GM19452 (cell line): ENCODE data around the gene FAM131A.

Experiments used
- ATAC-seq: cut with Tn5 transposase; IDR thresholded peaks from one replicate; pipeline ENCODE4 v1.9.1; 2021; ENCODE audit not compliant: unreplicated experiment

FAM131A gene

GRCh38 chr3:184355261-184356040 is 18.1 kb downstream of the FAM131A start:
- ATAC-seq = no peak

DNA sequence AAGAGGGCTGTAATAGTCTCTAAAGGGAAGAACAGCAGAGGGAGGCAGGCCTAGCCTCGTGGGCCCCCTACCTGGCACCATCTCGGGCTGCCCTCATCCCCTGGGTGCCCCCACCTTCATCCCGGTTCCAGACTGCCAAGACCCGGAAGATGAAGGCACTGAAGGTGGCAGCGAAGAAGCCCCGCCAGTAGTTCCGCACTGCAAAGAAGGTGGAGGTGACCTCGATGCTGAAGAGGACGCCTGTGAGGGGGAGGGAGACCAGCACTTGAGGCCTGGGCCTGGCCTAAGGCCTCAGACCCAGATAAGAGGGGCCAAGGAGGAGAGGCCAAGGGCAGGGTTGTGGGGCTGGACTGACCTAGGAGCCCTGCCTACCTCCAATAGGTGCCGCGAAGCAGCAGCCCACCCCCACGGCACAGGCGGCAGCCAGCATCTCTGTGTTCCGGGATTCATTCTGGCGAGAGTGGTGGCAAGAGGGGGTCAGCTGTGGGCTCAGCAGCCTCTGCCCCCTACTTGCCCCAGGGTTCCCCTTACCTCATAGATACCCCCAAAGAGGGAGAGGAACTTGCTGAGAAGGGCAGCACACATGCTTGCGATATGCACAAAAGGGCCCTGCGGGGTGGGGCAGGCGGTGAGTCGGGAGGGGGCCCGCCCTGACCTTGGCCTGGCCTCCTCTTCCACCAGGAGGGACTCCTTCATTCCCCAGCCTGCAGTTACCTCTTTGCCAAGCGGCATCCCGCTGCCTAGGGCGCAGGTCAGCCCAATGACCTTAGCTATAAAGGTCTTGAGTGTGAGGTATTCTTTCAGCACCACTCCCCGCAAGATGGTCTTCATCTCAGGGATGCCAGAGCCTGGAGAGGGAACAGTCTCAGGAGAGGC is 20.1 kb downstream of the FAM131A start:
- no peak for ATAC-seq

- no peak for ATAC-seq
Observed at GRCh38 chr3:184358124-184358767, 20.8 kb downstream of the FAM131A start.

DNA sequence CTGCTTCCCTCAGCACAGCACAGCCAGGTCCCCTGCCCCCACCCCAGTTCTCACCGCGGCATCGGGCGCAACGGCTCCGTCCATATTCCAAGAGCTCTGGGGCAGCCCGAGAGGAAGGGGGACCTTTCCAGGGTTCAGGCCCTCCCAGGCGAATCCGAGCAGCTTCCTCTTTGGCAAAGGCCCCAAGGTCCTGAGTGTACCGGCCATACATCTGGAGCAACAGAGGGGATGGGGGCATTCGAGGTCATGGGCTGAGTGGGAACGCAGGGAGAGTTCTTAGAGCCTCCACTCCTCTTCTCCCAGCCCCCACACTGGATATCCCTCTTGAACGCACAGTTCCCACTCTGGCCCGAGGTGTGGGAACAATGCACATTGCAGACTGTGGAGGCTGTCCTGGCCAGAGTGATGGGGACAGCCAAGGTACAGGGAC is 21.5 kb downstream of the FAM131A start:
- ATAC-seq = no peak

DNA sequence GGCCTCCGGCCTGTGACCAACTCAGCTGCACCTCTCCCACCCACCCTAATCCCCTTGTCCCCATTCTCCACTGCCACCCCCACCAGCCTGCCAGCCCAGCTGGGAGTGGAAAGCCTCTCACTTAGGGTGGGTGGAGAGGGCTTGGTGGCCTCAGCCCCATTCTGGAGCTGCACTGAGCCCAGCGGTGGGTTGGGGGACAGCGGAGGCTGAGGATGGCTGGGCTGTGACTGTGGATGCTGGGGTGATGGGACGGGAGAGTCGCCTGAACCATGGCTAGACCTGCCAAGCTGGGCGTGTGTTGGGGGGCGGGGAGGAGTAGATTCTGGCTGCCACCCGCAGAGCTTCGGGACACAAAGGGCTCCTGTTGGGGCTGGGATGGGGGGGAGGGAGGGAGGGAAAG is 22.2 kb downstream of the FAM131A start:
- no peak for ATAC-seq

- ATAC-seq = no peak
Observed at GRCh38 chr3:184360070-184360928, 22.9 kb downstream of the FAM131A start.

DNA sequence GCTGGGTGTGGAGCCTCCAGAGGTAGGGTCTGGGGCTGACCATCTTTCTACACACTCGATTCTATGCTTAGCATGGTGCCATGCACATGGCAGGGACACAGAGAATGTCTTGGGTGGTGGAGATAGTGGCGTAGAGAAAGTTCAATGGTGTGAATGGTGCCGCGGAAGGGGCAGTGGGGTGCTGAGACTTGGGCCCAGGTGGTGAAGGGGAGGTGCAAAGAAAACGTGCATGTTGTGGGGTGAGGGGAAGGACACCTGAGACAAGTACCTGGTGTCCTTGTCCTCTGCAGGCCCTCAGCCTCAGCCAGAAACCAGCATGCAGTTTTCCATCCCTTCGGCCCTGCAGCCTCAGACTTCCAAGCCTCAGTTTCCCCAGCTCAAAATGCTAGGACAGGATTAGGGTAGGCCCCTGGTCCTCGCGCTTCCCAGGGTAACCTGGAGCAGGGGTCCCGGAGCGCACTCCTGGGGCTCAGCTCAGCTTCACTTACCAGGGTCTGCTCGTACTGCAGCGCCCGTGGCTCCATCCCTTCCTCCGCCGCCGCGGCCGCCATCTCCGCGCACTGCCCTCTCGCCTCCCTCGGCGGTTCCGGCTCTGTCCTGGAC is 23.6 kb downstream of the FAM131A start:
- peak; percentile 0 for ATAC-seq

GRCh38 chr3:184361532-184361931 is 24.1 kb downstream of the FAM131A start, which contains the start of the genes CLCN2 and POLR2H:
Gene CLCN2 (minus strand): TSS chr3:184361605. CDS start chr3:184361479, 126 bp downstream.
Gene POLR2H (plus strand): TSS chr3:184361710. CDS start chr3:184363493, 1,783 bp downstream.
- peak; percentile 34 for ATAC-seq

DNA sequence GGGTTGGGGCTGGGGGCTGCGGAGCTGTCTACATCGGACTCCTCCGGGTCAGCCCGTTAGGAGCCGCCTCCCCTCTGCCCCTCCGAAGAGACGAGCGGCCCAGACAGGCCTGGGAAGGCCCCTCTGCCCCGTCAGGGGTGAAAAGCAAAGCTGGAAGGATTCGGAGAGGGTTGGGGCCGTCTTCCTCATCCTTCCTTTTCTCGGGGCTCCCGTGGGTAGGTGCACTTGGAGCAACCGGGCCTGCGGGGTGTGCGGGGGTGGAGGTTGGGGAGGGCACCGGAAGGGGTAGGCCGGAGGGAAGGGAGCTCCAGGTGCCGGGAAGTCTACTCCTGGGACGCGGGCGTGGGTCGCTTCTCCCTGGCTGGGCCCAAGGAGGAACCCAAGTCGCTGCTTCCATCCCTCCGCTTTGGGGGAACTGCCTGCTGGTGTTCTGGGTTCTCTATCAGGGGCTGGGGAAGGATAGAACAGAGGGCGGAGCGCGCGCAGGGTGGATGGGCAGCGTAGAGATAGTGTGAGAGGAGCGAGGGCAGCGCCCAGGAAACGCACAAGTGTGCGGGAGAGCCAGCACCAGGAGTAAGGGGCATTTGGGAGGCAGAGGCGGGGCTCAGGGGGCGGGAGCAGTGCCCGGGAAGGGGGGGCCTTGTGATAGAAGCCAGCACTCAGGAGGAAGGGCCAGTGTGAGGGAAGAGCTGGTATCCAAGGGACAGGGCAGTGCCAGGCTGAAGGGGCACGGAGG is 24.7 kb downstream of the FAM131A start:
- no peak for ATAC-seq

GRCh38 chr3:184362668-184363546 is 25.5 kb downstream of the FAM131A start:
- ATAC-seq = peak; percentile 87

GRCh38 chr3:184366619-184367289 is 29.4 kb downstream of the FAM131A start:
- no peak for ATAC-seq

DNA sequence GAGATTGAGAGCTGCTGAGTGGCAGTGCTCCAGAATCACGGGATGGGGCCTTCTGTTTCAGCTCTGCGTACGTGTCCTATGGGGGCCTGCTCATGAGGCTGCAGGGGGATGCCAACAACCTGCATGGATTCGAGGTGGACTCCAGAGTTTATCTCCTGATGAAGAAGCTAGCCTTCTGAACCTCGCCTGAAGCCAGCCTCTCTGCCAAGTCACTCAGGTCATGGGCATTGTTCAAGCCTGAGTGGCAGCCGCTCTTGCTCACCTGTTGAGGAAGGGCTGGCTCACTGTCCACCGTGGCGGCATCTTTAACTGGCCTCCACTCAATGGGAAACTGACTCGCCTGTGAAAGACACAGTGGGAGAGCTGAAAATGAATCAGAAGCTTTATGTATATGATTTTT is 30.7 kb downstream of the FAM131A start:
- no peak for ATAC-seq

DNA sequence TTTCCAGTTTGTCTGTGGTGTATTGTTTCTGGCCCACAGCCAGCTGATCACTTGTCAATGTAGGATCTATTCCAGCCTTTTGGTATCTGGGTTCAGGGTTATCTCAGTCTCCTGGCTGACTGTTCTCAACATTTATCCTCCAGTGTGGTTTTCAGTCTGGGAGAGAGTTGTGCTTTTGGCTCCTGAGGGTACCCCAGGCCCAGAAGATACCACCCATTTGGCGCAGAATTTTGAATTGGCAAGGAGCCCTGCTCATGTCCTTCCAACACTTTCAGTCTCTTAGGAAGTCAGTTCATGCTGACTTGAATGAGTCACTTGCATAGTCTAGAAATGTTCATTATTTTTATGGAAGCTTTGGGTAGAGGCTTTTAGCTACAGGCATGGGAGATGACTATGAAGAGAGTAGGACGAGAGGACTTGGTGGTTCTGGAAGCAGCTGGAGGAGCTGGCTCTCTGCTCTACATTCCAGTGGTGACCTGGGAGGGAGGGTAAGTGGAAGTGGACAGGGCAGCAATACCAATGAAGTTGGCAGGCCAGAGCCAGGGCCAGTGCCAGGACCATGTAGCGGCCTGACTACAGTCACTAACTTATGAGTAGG is 31.3 kb downstream of the FAM131A start:
- no peak for ATAC-seq

GRCh38 chr3:184371570-184372018 is 34.2 kb downstream of the FAM131A start:
- peak; percentile 71 for ATAC-seq

DNA sequence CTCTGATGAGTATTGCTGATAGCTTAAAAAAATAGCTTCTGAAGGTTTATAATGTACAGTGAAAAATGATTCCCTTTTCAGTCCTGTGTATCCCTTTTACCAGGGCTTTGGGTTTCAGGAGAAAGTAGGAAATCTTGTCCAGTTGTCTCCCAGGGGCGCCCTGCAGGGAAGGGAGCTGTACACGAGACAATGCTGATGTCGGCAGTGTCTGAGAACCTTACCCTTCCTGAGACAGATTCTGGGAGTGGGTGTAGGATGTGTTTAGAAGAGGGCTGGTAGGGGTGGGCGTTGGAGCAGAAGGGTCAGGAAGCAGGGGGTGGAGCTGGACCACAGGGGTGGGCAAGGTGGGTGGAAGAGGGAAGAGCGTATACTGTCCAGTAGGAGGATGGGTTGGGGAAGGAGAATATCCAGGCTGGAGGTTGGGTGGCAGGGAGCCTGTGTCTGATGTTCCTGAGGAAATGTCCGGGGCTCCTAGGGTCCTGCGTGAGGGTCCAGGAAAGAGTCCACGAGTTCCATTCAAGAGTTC is 35.0 kb downstream of the FAM131A start:
- ATAC-seq = no peak

DNA sequence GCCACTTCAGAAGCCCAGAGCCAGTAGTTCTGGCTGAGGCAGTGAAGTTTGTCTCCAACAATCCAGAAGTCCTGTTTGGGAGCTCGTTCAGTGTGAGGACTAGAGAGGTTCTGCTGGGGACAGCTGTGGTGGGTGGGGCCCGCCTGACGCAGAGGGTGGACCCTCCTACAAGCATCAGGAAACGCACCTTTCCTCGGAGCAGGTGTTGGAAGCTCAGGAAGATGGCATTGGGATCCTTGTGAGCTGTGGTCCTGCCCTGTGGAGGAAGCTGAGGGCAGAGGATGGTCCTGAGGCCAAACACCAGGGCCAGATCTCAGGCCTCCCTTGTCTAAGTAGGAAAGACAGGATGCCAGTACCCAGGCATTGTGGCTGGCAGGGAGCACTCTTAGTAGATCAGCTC is 35.5 kb downstream of the FAM131A start:
- ATAC-seq = no peak

DNA sequence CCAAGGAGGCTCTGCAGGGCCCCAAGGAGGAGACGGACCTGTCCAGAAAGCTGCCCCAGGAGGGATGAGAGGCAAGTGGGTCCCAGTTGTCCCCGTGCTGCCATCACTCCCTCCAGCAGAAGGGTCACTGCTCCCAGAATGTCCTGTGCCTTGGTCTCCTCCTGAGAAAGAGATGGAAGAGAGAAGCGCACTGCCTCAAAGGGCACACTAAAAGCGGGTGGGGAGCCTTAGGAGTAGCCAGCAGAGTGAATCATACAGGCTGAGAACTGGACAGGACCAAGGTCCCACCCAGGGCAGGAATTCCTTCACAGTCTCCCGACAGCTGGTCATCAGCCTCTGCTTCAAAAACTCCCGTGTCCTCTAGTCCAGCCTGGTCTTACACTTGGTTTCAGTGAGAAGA is 36.0 kb downstream of the FAM131A start:
- no peak for ATAC-seq
